CD4-positive, alpha-beta T cell treated with Interleukin-4 for 1 hour (primary cell): ENCODE data around the gene ARPP21.

ENCODE experiments used
- DNase-seq, 2 donors: peaks; one replicate each; pipeline ENCODE4 v3.0.0-alpha.2; 2020 to 2022

ARPP21 gene

DNA sequence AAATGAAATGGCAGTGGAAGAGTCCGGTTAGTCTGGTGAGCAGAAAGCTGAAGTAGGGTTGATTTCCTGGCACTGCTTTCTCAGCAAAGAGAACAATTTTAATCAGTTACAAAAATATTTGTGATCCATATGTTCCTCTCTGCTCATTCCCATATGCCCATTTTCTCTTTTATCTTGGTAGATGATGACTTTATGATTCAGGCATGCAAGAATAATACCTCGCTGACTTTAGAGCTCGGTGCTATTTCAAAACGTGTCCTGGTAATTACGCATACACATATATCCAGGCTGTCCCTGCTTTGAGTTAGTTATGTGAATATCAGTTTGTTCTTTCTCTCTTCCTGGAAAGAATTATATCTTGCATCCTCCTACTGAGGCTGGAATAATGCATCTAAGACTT lies 38.5 kb downstream of the ARPP21 start:
- no peak for DNase-seq

GRCh38 chr3:35678643-35679161 lies 39.4 kb downstream of the ARPP21 start:
- DNase-seq, result no peak

DNA sequence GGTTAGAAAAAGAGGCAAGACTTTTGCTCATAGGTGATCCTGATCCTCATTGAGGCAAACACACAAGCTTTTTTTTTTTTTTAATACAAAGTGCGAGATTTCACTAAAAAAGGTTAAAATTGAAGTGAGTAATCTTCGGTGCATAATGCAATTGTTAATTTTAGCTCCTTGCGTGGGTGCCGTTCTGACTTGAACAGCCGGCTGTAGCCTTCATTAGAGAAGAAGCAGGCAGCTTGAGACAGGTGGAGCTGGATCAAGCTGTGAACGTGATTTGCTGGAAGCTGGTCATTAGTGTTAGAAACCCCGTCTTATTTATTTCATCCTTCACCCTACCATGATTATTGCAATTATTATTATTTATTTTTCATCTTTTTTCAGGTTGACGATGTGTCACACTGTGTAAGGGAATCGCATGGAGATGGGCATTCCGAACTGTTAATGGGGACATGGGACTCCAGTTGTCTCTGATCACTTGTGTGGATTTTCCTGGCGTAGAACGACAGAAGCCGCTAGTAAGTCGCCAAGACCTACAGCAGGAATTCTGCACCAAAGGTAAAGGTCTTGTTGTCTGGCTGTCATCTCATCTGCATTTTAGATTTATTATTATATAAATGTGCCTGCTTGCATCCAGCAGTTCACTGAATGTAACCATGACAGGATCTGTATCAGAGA lies 40.2 kb downstream of the ARPP21 start:
- DNase-seq, result no peak

DNA sequence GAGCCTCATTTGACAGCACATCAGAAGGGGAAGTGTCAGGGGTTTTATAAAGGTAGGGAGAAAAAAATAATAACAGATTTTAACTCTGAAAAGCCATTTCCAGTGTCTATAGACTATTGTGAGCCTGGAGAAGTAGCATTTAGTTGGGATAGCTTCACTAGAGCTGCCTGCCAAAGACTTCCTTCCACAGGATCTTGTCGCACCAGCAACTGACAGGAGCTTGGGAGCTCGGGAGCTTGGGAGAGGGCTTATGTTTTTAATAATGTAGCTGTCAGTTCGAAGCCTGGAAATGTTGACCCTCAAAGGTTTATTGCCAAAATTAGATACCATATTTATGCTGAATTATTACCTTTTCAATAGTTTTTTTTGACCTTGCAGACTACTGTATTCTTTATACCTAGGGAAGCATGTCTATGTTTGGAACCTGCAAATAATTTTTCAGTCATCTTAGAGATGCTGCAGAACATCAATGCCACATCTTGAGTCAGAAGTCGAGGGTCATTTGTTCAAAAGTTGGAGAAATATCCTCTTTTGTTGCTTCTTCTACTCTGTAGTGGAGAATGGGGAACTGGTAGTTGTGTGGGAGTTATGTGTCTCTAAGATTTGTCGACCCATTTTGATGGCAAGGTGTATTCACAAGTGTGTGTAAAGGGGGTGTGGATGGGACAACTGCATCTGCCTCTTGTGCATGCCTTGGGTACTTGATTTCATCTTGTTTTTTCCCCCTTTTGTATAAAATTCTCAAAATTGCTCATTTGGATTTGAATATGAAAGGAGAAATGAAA lies 41.7 kb downstream of the ARPP21 start:
- DNase-seq, result no peak

DNA sequence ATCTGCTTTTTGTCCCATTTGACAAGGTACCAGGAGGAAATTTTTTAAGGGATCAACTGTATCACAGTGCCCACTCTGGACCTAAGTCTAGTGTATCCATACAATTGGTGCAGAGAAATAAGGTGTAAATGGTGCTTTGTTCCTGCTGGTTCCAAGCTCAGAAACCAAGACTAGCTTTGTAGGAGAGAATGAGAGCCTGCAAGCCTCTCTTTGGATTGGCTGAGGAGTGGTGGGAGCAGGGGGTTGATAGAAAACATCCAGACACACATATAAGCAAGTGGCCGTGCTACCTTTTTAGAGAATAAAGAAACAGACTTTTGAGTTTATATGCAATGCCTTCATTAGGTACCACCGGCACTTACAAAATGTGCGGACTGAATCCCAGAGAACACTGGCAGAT lies 45.8 kb downstream of the ARPP21 start:
- no peak for DNase-seq

- DNase-seq, result no peak
Measured at GRCh38 chr3:35688826-35689225, 49.5 kb downstream of the ARPP21 start.

DNA sequence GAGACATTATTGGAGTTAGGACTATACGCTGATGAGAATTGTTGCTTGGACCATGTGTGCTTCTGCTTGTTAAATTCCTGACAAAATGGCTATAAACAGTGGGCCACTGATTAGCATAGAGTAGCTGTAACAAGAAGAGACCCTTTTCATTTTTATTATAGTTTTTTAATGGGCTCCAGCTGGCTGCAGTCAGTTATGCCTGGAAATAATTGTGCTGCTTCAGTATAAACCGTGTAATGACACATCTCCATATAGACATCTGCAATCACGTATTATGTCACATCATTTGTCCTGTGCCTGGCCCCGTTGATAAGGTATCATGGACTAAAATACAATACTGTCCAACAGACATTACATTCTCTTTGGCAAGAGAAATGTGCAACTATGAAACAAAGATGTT lies 50.9 kb downstream of the ARPP21 start:
- DNase-seq, result no peak

DNA sequence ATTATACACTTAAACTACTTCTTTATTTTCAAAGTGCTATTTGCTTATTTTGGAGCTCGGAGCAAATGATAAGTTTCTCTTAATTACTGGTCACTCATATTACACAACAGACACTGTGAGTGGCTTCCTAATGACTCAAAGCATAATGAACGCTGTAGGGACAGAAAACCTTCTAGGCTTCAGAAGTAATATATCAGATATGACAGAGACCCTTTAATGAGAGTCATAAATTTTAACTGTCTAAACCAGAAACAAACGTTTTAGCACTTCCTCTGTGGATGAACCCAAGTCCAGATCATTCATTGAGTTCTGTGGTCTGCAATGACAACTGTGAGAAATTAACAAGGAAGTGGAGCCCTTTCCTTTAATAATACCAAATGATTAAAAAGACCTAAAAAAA lies 66.6 kb downstream of the ARPP21 start:
- DNase-seq, result no peak

GRCh38 chr3:35707904-35708303 lies 68.6 kb downstream of the ARPP21 start:
- DNase-seq, result no peak

- no peak for DNase-seq
Measured at GRCh38 chr3:35708394-35709271, 69.3 kb downstream of the ARPP21 start.

DNA sequence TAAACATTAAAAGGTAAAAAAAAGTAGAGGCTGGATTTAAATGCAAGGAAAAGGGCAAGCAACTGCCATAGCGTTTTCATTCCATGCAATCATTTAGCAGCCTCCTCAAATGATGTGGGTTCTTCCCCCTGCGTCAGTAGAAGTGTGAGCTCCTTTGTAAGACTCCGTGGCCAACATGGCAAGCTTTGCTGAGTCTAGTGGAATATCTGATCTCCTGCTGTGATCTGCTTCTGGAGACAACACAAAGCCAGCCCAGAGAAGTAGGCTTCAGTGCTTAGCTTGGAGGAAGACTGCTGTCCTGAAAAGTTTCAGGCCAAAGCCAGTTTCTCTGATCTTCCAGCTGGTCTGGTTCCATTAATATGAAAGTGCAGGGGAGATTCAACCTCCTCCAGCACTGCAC lies 70.4 kb downstream of the ARPP21 start:
- DNase-seq, result no peak

- no peak for DNase-seq
Measured at GRCh38 chr3:35710554-35710953, 71.2 kb downstream of the ARPP21 start.

- DNase-seq, result no peak
Measured at GRCh38 chr3:35718921-35719320, 79.6 kb downstream of the ARPP21 start.

DNA sequence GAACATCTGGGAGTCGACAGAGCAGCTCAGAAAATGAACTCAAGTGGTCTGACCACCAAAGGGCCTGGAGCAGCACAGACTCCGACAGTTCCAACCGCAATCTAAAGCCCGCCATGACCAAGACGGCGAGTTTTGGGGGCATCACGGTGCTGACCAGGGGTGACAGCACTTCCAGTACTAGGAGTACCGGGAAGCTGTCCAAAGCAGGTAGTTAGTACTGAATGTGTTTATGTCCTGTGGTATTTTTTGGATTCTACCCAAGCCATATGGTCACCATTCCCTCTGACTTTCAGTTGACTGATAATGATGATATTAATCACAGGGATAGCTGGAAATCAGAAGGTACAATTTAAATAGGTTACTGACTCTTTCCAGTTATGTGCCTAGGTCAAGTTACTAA lies 82.3 kb downstream of the ARPP21 start:
- no peak for DNase-seq

DNA sequence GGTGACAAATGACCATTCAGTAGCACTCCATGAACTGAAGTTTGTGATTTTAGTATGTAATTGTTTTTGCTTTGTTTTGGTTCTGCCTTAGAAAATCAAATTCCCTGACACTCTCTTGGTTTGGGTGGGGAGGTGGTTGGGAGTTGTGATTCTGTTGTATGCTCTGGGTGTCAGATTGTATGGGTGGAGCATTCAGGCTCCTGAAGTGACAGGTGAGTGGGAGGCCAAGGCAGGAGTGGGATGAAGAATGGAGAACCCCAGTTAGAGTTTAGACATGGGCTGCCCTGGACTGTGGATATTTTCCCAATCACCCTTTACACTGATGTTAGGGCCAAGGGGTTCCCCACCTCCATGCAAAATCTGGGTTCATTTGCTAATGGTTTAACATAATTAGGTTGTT lies 83.6 kb downstream of the ARPP21 start:
- DNase-seq, result no peak

DNA sequence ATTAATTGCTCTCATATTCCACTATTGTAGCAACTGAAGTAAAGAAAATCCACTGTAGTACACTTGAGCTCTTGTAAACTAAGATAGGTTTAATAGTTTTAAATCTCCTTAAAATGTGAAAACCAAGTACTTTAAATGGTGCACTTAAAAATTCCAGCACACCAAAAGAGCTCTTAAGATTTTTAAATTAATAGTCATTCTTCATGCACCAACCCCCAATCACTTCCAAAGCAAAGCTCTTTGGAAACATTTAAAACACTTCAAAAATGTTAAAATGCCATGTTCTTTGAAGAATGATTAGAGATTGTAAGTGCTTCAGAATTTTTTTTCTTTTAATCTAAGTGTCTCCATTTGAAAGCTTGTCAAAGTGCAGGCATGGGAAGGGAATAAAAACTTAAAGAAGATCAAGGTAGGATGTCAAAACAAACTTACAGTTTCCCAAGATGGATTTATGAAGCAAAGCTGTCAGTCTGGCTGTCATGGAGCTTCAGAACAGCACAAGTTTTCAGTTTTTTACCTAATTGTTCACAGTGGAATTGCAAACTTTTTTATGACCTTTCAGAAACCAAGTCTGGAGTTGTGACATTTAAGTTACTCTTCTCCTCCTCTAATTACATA lies 84.3 kb downstream of the ARPP21 start:
- no peak for DNase-seq

DNA sequence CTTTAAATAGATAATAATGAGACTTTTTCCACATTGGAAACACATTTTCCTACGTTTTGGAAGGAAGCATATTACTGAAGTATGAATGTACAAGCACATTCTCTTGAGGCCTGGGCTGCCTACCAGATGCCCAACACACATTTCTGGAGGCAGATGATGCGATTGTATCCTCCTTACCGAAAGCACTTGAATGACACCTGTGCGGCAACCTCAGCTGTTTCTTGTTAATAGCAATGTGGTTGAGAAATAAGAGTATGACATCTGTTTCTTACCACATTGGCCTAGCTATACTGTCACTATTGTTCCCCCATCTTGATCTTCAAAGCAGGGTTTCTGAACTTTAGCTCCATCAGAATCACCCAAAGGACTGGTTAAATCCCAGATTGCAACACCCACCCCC lies 84.8 kb downstream of the ARPP21 start:
- no peak for DNase-seq

- DNase-seq, result no peak
Measured at GRCh38 chr3:35727179-35727578, 87.9 kb downstream of the ARPP21 start.

- DNase-seq, result no peak
Measured at GRCh38 chr3:35733341-35733740, 94.0 kb downstream of the ARPP21 start.

- no peak for DNase-seq
Measured at GRCh38 chr3:35733864-35734263, 94.5 kb downstream of the ARPP21 start.

DNA sequence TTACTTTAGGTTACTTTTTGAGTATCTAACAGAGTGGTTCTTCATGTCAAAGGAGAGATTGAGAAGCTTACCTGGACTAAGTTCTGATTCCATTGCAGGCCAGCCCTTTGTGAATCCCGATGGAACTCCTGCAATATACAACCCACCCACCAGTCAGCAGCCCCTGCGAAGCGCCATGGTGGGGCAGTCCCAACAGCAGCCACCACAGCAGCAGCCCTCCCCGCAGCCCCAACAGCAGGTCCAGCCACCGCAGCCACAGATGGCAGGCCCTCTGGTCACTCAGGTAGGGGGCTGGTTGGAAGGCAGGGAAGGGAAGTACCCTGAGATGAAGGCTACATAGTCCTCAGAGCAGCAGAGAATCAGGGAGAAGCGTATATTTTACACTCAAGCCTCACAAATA lies 97.8 kb downstream of the ARPP21 start:
- no peak for DNase-seq

GRCh38 chr3:35737527-35737926 lies 98.2 kb downstream of the ARPP21 start:
- DNase-seq, result no peak
